Activated naive CD4-positive, alpha-beta T cell treated with anti-CD3 and anti-CD28 coated beads, Interleukin-2, amount 50 U/mL, for 72 hours (primary cell): ENCODE data around the gene EIF3M. TPM values are rescaled to one million over a fixed set of nuclear protein-coding genes. Genes with fewer than 3 reads are reported as not detected.

ENCODE experiments used
- ATAC-seq, 2 donors: fragments of 150-1000 bp; cut with Tn5 transposase; 2 replicates each; pipeline ENCODE4 v1.10.0; 2021; ENCODE audit warnings: mild to moderate bottlenecking in 2 of 2, moderate library complexity in 2 of 2
- DNase-seq, 2 donors: peaks; one replicate each; pipeline ENCODE4 v3.0.0; 2021 to 2022; ENCODE audit warnings: low spot score in 2 of 2
- H3K27ac Mint-ChIP-seq, 2 donors: one replicate each; pipeline ENCODE4 v1.8.0; 2022; ENCODE audit warnings: mild to moderate bottlenecking in 2 of 2, mixed read lengths in 2 of 2
- H3K36me3 Mint-ChIP-seq, 2 donors: one replicate each; pipeline ENCODE4 v1.8.0; 2022; ENCODE audit warnings: mixed read lengths in 2 of 2
- H3K9me3 Mint-ChIP-seq, 2 donors: one replicate each; pipeline ENCODE4 v1.8.0; 2022; ENCODE audit warnings: mixed read lengths in 2 of 2
- total RNA-seq, 2 donors: library from RNA; stranded (reverse); gene quantifications; one replicate each; pipeline ENCODE4 v1.2.3, GENCODE V29; 2022

Gene EIF3M
- total RNA-seq, 2 donors from 2014 or later = 343 to 359 TPM

DNA sequence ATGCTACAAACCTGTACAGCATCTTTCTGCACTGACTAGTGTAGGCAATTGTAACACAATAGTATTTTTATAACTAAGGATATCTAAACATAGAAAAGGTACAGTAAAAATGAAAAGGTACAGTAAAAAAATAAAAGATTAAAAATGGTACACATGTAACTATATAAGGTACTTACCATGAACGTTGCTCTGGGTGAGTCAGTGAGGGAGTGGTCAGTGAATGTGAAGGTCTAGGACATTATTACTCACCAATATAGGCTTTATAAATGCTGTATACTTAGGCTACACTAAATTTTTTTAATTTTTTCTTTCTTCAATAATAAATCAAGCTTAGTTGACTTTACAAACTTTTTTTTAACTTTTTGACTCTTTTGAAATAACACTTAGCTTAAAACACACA is 59.9 kb downstream of the EIF3M start:
- DNase-seq = no peak
- Mint-ChIP-seq H3K27ac (no peak overlapping the region), H3K9me3 (no peaks in the 10 kb centered on the region), H3K36me3 (no peaks in the 10 kb centered on the region)
- ATAC-seq = no peak

Other genes with a start within 250 kb of the EIF3M start
- not detected for gene WT1, start 148.3 kb upstream of the EIF3M start, total RNA-seq
- gene CCDC73, start 210.8 kb downstream of the EIF3M start, total RNA-seq = under 1 TPM in 1 of 2 donors, not detected in 1; 0.10 TPM
- gene PRRG4, start 246.1 kb downstream of the EIF3M start, total RNA-seq = under 1 TPM; 0.32 to 0.39 TPM